A673 (cell line): ENCODE results near the gene GPR153. TPM values are rescaled to one million over a fixed set of nuclear protein-coding genes. Genes with fewer than 3 reads are reported as not detected.

ENCODE experiments used
- BruUV-seq: library from RNA; stranded (reverse); fragments of 400-500 nt; replicated peaks from 2 replicates; lab custom pipeline; 2021; lab: Mats Ljungman, UMichigan
- CTCF ChIA-PET: fragments of 300-600 bp; sonication (Branson Sonifier 250); formaldehyde crosslinking; loops from one replicate; lab custom pipeline; 2022; ENCODE audit warnings: antibody characterized with exemption; lab: Charles Lee
- POLR2A ChIA-PET: fragments of 300-600 bp; sonication (Branson Sonifier 250); formaldehyde crosslinking; loops from one replicate; lab custom pipeline; 2022; ENCODE audit warnings: antibody characterized with exemption; ENCODE audit not compliant: low non-redundant PET; lab: Charles Lee
- DNase-seq: peaks from one replicate; pipeline ENCODE4 v3.0.0-alpha.2; 2015; ENCODE audit warnings: low spot score
- H3K27ac ChIP-seq: fragments of 200-600 bp; sonication (generic); 2 replicates; pipeline ENCODE4 v1.5.1; 2016; ENCODE audit warnings: mixed run types, low read depth, mild to moderate bottlenecking, mixed read lengths, antibody characterized with exemption, low read length; ENCODE audit not compliant: poor library complexity, severe bottlenecking
- H3K27me3 ChIP-seq: fragments of 200-600 bp; sonication (generic); replicated peaks from 2 replicates; pipeline ENCODE4 v1.6.1; 2017; ENCODE audit warnings: mixed run types, low read depth, mild to moderate bottlenecking, mixed read lengths, antibody characterized with exemption, low read length; ENCODE audit not compliant: insufficient read depth, poor library complexity
- H3K36me3 ChIP-seq: fragments of 200-600 bp; sonication (generic); 2 replicates; pipeline ENCODE4 v1.6.1; 2016; ENCODE audit warnings: mixed run types, mild to moderate bottlenecking, mixed read lengths, antibody characterized with exemption, low read length; ENCODE audit not compliant: insufficient read depth, poor library complexity, severe bottlenecking
- H3K4me1 ChIP-seq: fragments of 200-600 bp; sonication (generic); 2 replicates; pipeline ENCODE4 v1.6.1; 2017; ENCODE audit warnings: mixed run types, mild to moderate bottlenecking, mixed read lengths, antibody characterized with exemption, low read length; ENCODE audit not compliant: insufficient read depth, poor library complexity, severe bottlenecking
- H3K4me3 ChIP-seq: fragments of 200-600 bp; sonication (generic); 2 replicates; pipeline ENCODE4 v1.5.1; 2016; ENCODE audit warnings: low read depth, mixed run types, mild to moderate bottlenecking, mixed read lengths, low read length; ENCODE audit not compliant: poor library complexity, severe bottlenecking
- H3K9me3 ChIP-seq: fragments of 200-600 bp; sonication (generic); 2 replicates; pipeline ENCODE4 v1.6.1; 2016; ENCODE audit warnings: mixed run types, low read depth, mild to moderate bottlenecking, mixed read lengths, antibody characterized with exemption, low read length; ENCODE audit not compliant: poor library complexity, severe bottlenecking
- EZH2 ChIP-seq: fragments of 200-600 bp; sonication (generic); IDR thresholded peaks from 2 replicates; pipeline ENCODE4 v1.6.1; 2017; ENCODE audit warnings: borderline replicate concordance, low read depth, mild to moderate bottlenecking, mixed read lengths, antibody characterized with exemption, low read length; ENCODE audit not compliant: poor library complexity, severe bottlenecking
- intact Hi-C: fragments of 100-400 bp; cut with micrococcal nuclease; formaldehyde crosslinking; loops from one replicate; pipeline ENCODE4 v1.10.0; 2022; ENCODE audit not compliant: unreplicated experiment
- total RNA-seq: library from RNA; stranded (reverse); gene quantifications from 2 replicates; pipeline ENCODE4 v1.2.3, GENCODE V29; 2021
- TF ChIP-seq, protein P1 (sequence below): fragments of 300-800, 200-600 bp; sonication (generic); conservative IDR thresholded peaks from 2 replicates; pipeline ENCODE4 v1.5.1; 2017; ENCODE audit warnings: low read depth, mild to moderate bottlenecking, antibody characterized with exemption, low read length, moderate library complexity, mixed read lengths

Gene GPR153
- total RNA-seq, 1 experiment from 2014 or later, result 8.4 TPM

DNA sequence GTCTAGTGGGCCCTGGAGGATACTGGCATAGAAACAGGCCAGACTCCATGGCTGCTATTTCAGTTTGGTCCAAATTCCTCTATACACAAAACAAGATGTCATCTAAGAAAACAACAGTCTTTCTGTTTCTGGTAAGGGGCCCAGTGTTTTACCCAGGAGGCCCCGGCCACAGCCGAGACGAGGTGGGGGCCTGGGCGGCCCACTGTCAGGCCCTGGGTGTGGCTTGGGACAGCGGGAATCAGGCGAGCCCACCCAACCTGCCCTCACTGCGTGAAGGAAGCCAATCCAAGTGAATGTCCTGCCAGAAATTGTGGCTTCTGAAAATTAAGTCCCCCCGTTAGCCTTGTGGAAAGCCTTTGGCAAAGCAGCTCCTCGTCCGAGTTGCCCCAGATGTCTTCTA lies 31.2 kb upstream of the GPR153 start:
- no peaks in the 10 kb centered on the region for H3K9me3 ChIP-seq
- intact Hi-C loops, result no loop called here
- H3K4me3 ChIP-seq, result no peak overlapping the region
- H3K27ac ChIP-seq, result no peak overlapping the region
- BruUV-seq, result no TSS peak
- no peaks in the 10 kb centered on the region for H3K27me3 ChIP-seq
- H3K36me3 ChIP-seq, result no peaks in the 10 kb centered on the region
- ChIA-PET CTCF (no interaction called here), POLR2A (no interaction called here)
- no peak for TF ChIP-seq EZH2
- TF ChIP-seq, protein P1, sequence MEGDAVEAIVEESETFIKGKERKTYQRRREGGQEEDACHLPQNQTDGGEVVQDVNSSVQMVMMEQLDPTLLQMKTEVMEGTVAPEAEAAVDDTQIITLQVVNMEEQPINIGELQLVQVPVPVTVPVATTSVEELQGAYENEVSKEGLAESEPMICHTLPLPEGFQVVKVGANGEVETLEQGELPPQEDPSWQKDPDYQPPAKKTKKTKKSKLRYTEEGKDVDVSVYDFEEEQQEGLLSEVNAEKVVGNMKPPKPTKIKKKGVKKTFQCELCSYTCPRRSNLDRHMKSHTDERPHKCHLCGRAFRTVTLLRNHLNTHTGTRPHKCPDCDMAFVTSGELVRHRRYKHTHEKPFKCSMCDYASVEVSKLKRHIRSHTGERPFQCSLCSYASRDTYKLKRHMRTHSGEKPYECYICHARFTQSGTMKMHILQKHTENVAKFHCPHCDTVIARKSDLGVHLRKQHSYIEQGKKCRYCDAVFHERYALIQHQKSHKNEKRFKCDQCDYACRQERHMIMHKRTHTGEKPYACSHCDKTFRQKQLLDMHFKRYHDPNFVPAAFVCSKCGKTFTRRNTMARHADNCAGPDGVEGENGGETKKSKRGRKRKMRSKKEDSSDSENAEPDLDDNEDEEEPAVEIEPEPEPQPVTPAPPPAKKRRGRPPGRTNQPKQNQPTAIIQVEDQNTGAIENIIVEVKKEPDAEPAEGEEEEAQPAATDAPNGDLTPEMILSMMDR, result no peak
- H3K4me1 ChIP-seq, result no peaks in the 10 kb centered on the region
- no peak for DNase-seq

DNA sequence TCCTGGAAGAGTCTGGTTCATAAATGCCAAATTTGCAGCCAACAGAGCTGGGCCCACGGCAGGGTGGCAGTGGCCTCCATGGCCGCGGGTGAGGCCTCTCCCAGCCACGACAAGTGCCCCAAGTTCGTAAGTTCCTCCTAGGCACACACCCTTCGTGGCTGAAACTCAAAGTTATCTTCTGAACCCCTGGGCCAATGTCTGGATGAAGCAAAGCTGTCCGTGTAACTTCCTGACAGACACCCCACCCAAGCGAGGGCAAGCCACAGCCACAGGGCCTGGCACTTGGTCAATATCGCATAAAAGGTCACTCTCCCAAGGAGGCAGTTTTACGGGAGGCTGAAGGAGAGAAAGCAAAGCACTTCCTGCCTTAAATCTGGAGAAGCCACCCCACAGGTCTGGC lies 27.8 kb upstream of the GPR153 start:
- no TSS peak for BruUV-seq
- Histone ChIP-seq H3K4me3 (no peak overlapping the region), H3K27me3 (no peaks in the 10 kb centered on the region), H3K9me3 (no peaks in the 10 kb centered on the region), H3K4me1 (no peaks in the 10 kb centered on the region), H3K27ac (no peak overlapping the region), H3K36me3 (no peaks in the 10 kb centered on the region)
- intact Hi-C loops, result no loop called here
- no peak for TF ChIP-seq EZH2
- TF ChIP-seq, protein P1, result no peak
- no peak for DNase-seq
- ChIA-PET CTCF (no interaction called here), POLR2A (no interaction called here)

- Histone ChIP-seq H3K27me3 (no peaks in the 10 kb centered on the region), H3K27ac (no peak overlapping the region), H3K36me3 (no peaks in the 10 kb centered on the region), H3K4me3 (no peak overlapping the region), H3K4me1 (no peaks in the 10 kb centered on the region), H3K9me3 (no peaks in the 10 kb centered on the region)
- no peak for TF ChIP-seq EZH2
- TF ChIP-seq, protein P1, result no peak
- intact Hi-C loops, result no loop called here
- DNase-seq, result no peak
- no TSS peak for BruUV-seq
- ChIA-PET POLR2A (no interaction called here), CTCF (interaction anchor here (0.6 kb wide), 1 partner anchor 150 kb away, joined by 3 read pairs; no protein-coding TSS in a partner anchor)
Observed at GRCh38 chr1:6288026-6288425, 27.1 kb upstream of the GPR153 start.
